Measurements from ENCODE around the gene STIP1. TPM values are rescaled to one million over a fixed set of nuclear protein-coding genes. Genes with fewer than 3 reads are reported as not detected.

STIP1 gene
- total and polyA plus RNA-seq, 2 donors (not counting 3 experiments of a cell fraction or from before 2014, with no cell fraction given), result 117 to 226 TPM

GRCh38 chr11:64232967-64233315 is 47.0 kb downstream of the STIP1 start:
- intact Hi-C loops (cut with micrococcal nuclease), result loop anchor here (5.0 kb wide), 1 partner anchor 46 kb away; the partner anchor contains the start of gene STIP1
- Histone ChIP-seq H3K27me3 (ENCODE audit: control insufficient read depth in 2 of 2, insufficient read depth in 2 of 2, low read length in 2 of 2) (no peaks in the 10 kb centered on the region), H3K9me3 (replicated peaks; ENCODE audit: control insufficient read depth, insufficient read depth, low read length) (no peaks in the 10 kb centered on the region), H3K4me2 (ENCODE audit: insufficient read depth, low read length) (no peak overlapping the region), H3K36me3 (ENCODE audit: control insufficient read depth in 2 of 2, extremely low read depth in 1 of 2, insufficient read depth in 2 of 2, low read length in 2 of 2) (peaks cover 3 to 4% of the 10 kb centered on the region in 2 experiments), H3K79me2 (ENCODE audit: control insufficient read depth, insufficient read depth, low read length) (no peaks in the 10 kb centered on the region), H3K27ac (ENCODE audit: insufficient read depth, low read depth, low read length) (no peak overlapping the region), H3K4me3 (replicated peaks in 1 of 3; ENCODE audit: insufficient read depth in 1 of 3, low read depth in 1 of 3, low read length in 3 of 3) (no peak overlapping the region), H3K4me1 (ENCODE audit: control insufficient read depth, extremely low read depth, insufficient read depth, low read length) (peaks cover 10% of the 10 kb centered on the region), H3K9ac (replicated peaks; ENCODE audit: extremely low read depth, insufficient read depth, low read length) (no peak overlapping the region), H4K20me1 (replicated peaks; ENCODE audit: control insufficient read depth, extremely low read depth, insufficient read depth, low read length) (no peaks in the 10 kb centered on the region), H2AFZ (ENCODE audit: low read depth, low read length) (no peak overlapping the region), H3K9me1 (replicated peaks; ENCODE audit: control insufficient read depth, extremely low read depth, insufficient read depth, low read length) (no peaks in the 10 kb centered on the region)
- FAIRE-seq (no peak), DNase-seq (ENCODE audit: low read depth, low spot score) (no peak)
- ChIA-PET POLR2A (no interaction called here), CTCF (interaction anchor here (1.1 to 2.1 kb wide), 3 partner anchors 26 to 68 kb away, joined by 4 to 10 read pairs (median 6); no protein-coding TSS in a partner anchor)
- no TSS peak for BruUV-seq (replicated peaks)
- dilution Hi-C loops (cut with MboI; ENCODE audit: extremely low pct_ligation_motif_present, low sequenced_read_pairs), result no loop called here
- no peak for TF ChIP-seq EZH2 (IDR thresholded peaks at IDR 0.05; ENCODE audit: borderline replicate concordance, low read depth, low read length, severe bottlenecking)
- TF ChIP-seq GATA2 (IDR thresholded peaks at IDR 0.05; ENCODE audit: insufficient read depth, insufficient read length, low read depth, low read length), result no peak
- no peak for TF ChIP-seq MAX (IDR thresholded peaks at IDR 0.05; ENCODE audit: insufficient read depth, insufficient read length)
- no peak for TF ChIP-seq POLR2AphosphoS5 (IDR thresholded peaks at IDR 0.05; ENCODE audit: insufficient read depth, low read depth, low read length)
- no peak for TF ChIP-seq JUN (IDR thresholded peaks at IDR 0.05; ENCODE audit: borderline replicate concordance, insufficient read depth, insufficient read length, low read depth)
- TF ChIP-seq FOS (IDR thresholded peaks at IDR 0.05; ENCODE audit: borderline replicate concordance, insufficient read depth, low read length), result no peak
- no peak for TF ChIP-seq MYC (IDR thresholded peaks at IDR 0.05; ENCODE audit: low read depth, low read length)
- no peak for TF ChIP-seq POLR2A (IDR thresholded peaks at IDR 0.05; ENCODE audit: low read depth, low read length)
- no peak for TF ChIP-seq CTCF (IDR thresholded peaks at IDR 0.05; ENCODE audit: extremely low read depth in 1 of 2, insufficient read depth in 1 of 2, low read depth in 1 of 2, low read length in 2 of 2)
